HepG2 (cell line): ENCODE measurements around the gene GPR26. TPM values are rescaled to one million over a fixed set of nuclear protein-coding genes. Genes with fewer than 3 reads are reported as not detected.

ENCODE experiments used
- ATAC-seq: fragments of 200-7000 bp; cut with Tn5 transposase; 3 replicates; pipeline ENCODE4 v1.9.1; 2020; ENCODE audit warnings: mild to moderate bottlenecking, moderate library complexity
- BruUV-seq: library from RNA; stranded (reverse); fragments of 400-500 nt; replicated peaks from 2 replicates; lab custom pipeline; 2021; lab: Mats Ljungman, UMichigan
- CTCF ChIA-PET: fragments of 300-600 bp; formaldehyde crosslinking; extraction: SDS; loops from one replicate; lab custom pipeline; 2021; ENCODE audit warnings: low total read pairs, inconsistent platforms, low intra/inter-chr PET ratio; lab: Yijun Ruan, JAX
- POLR2A ChIA-PET: fragments of 350-600 bp; sonication (Branson Sonifier 250); formaldehyde crosslinking; loops from one replicate; lab custom pipeline; 2020; ENCODE audit warnings: antibody characterized with exemption, inconsistent platforms; lab: Yijun Ruan, JAX
- DNase-seq: peaks from one replicate; pipeline ENCODE4 v3.0.0-alpha.2; 2015; ENCODE audit warnings: low spot score
- FAIRE-seq: peaks from 3 replicates; lab custom pipeline; 2011; peaks lifted over from hg19 to GRCh38; lab: Jason Lieb, UNC
- H2AFZ ChIP-seq: one replicate; pipeline ENCODE4 v1.6.1; 2011; ENCODE audit warnings: low read length, inconsistent platforms
- H3K27ac ChIP-seq: fragments of 300-600 bp; 3 replicates; pipeline ENCODE4 v1.8.0; 2011; ENCODE audit warnings: mixed run types, mild to moderate bottlenecking, mixed read lengths, low read length, inconsistent platforms; ENCODE audit not compliant: insufficient read depth; ENCODE audit errors: extremely low read length
- H3K27me3 ChIP-seq, 2 experiments: fragments of 200-600 bp in 1 of 2; 2 replicates in 1 of 2; 3 replicates in 1 of 2; pipeline versions ENCODE4 v1.6.0 to v1.8.0; 2011; ENCODE audit warnings: low read length in 2 of 2, mild to moderate bottlenecking in 2 of 2, moderate library complexity in 2 of 2, inconsistent platforms in 1 of 2; ENCODE audit not compliant: insufficient read depth in 2 of 2, control insufficient read depth in 1 of 2
- H3K36me3 ChIP-seq, 2 experiments: fragments of 200-600 bp in 1 of 2; replicated peaks in 1 of 2; 2 replicates in 1 of 2; 3 replicates in 1 of 2; pipeline versions ENCODE4 v1.5.1 to v1.8.0; 2011; ENCODE audit warnings: low read length in 2 of 2, inconsistent platforms in 1 of 2; ENCODE audit not compliant: insufficient read depth in 2 of 2, control insufficient read depth in 1 of 2
- H3K4me1 ChIP-seq: 2 replicates; pipeline ENCODE4 v1.5.1; 2012; ENCODE audit warnings: low read length, inconsistent platforms; ENCODE audit not compliant: insufficient read depth
- H3K4me2 ChIP-seq: 2 replicates; pipeline ENCODE4 v1.6.0; 2011; ENCODE audit warnings: low read depth, low read length, inconsistent platforms
- H3K4me3 ChIP-seq, 3 experiments: fragments of 200-600 bp in 1 of 3; sonication (generic), shearing (Covaris generic) in 1 of 3; replicated peaks in 1 of 3; 2 replicates each; pipeline ENCODE4 v1.5.1; 2011 to 2016; ENCODE audit warnings: low read length in 3 of 3, inconsistent platforms in 2 of 3, low read depth in 2 of 3, mild to moderate bottlenecking in 2 of 3, control low read depth in 1 of 3, mixed read lengths in 1 of 3; ENCODE audit not compliant: insufficient read depth in 1 of 3
- H3K79me2 ChIP-seq: one replicate; pipeline ENCODE4 v1.6.1; 2011; ENCODE audit warnings: low read length, inconsistent platforms; ENCODE audit not compliant: insufficient read depth
- H3K9ac ChIP-seq: 2 replicates; pipeline ENCODE4 v1.6.0; 2011; ENCODE audit warnings: mild to moderate bottlenecking, low read depth, low read length, inconsistent platforms; ENCODE audit not compliant: insufficient read depth
- H3K9me3 ChIP-seq: 2 replicates; pipeline ENCODE4 v1.5.1; 2012; ENCODE audit warnings: mild to moderate bottlenecking, low read length
- H4K20me1 ChIP-seq: 2 replicates; pipeline ENCODE4 v1.6.0; 2011; ENCODE audit warnings: inconsistent platforms, mild to moderate bottlenecking, low read length, moderate library complexity; ENCODE audit not compliant: insufficient read depth
- ATF6 ChIP-seq: sonication (generic); formaldehyde crosslinking; conservative IDR thresholded peaks from 2 replicates; pipeline ENCODE4 v1.4.0; 2020; ENCODE audit warnings: missing genetic modification reagents
- CBX2 ChIP-seq, 2 experiments: fragments of 200-600 bp in 1 of 2; sonication (generic); formaldehyde crosslinking in 1 of 2; IDR thresholded peaks; 2 replicates each; pipeline versions ENCODE4 v1.7.0 to v1.8.1; 2018 to 2022; ENCODE audit warnings: low read depth in 2 of 2, low read length in 1 of 2, mild to moderate bottlenecking in 1 of 2, missing genetic modification reagents in 1 of 2
- GATAD1 ChIP-seq: IDR thresholded peaks from 2 replicates; pipeline ENCODE4 v1.6.1; 2016; ENCODE audit warnings: missing genetic modification reagents, missing compliant biosample characterization
- GTF3A ChIP-seq: sonication (generic); formaldehyde crosslinking; conservative IDR thresholded peaks from 2 replicates; pipeline ENCODE4 v1.4.0; 2020; ENCODE audit warnings: mild to moderate bottlenecking, missing genetic modification reagents
- MIER2 ChIP-seq: IDR thresholded peaks from 2 replicates; pipeline ENCODE4 v1.6.1; 2016; ENCODE audit warnings: missing biosample characterization, missing genetic modification reagents
- PATZ1 ChIP-seq: sonication (generic); formaldehyde crosslinking; IDR thresholded peaks from 2 replicates; pipeline ENCODE4 v1.4.0; 2020; ENCODE audit warnings: missing genetic modification reagents
- RARA ChIP-seq: IDR thresholded peaks from 2 replicates; pipeline ENCODE4 v1.6.1; 2016; ENCODE audit warnings: missing genetic modification reagents, missing compliant biosample characterization
- SRSF1 ChIP-seq: fragments of 200-400 bp; formaldehyde crosslinking; optimal IDR thresholded peaks from 2 replicates; pipeline ENCODE3; 2017; ENCODE audit warnings: mild to moderate bottlenecking, low read depth, low read length, moderate library complexity
- STAG1 ChIP-seq: sonication (generic); formaldehyde crosslinking; IDR thresholded peaks from 2 replicates; pipeline ENCODE4 v1.4.0; 2020; ENCODE audit warnings: missing genetic modification reagents
- TEAD2 ChIP-seq: sonication (generic); formaldehyde crosslinking; IDR thresholded peaks from 2 replicates; pipeline ENCODE4 v1.9.0; 2021; ENCODE audit warnings: missing genetic modification reagents
- TFAP4 ChIP-seq: sonication (generic); IDR thresholded peaks from 2 replicates; pipeline ENCODE4 v1.6.1; 2016; ENCODE audit warnings: low read depth, borderline replicate concordance
- ZFP1 ChIP-seq: IDR thresholded peaks from 2 replicates; pipeline ENCODE4 v1.6.1; 2016
- ZMYM3 ChIP-seq: sonication (generic); formaldehyde crosslinking; IDR thresholded peaks from 2 replicates; pipeline ENCODE4 v1.5.1; 2020; ENCODE audit warnings: mild to moderate bottlenecking, missing genetic modification reagents
- ZNF20 ChIP-seq: sonication (generic); formaldehyde crosslinking; IDR thresholded peaks from 2 replicates; pipeline ENCODE4 v1.4.0; 2020; ENCODE audit warnings: mild to moderate bottlenecking, moderate library complexity, missing genetic modification reagents
- ZNF570 ChIP-seq: sonication (generic); formaldehyde crosslinking; IDR thresholded peaks from 2 replicates; pipeline ENCODE4 v1.4.0; 2020; ENCODE audit warnings: mild to moderate bottlenecking, missing genetic modification reagents, borderline replicate concordance
- WGBS: methylation state at CpG from one replicate; pipeline ENCODE4 v1.1.6; 2017; ENCODE audit warnings: low lambda C conversion rate; 5-methylcytosine and 5-hydroxymethylcytosine counted together
- in situ Hi-C: cut with HindIII; loops from 2 replicates; pipeline ENCODE4 v1.10.0; 2017; ENCODE audit warnings: low pct_unique_long_range_greater_than_20kb; ENCODE audit not compliant: extremely low pct_ligation_motif_present
- intact Hi-C: fragments of 100-400 bp; cut with micrococcal nuclease; formaldehyde crosslinking; loops from one replicate; pipeline ENCODE4 v1.10.0; 2022; ENCODE audit not compliant: unreplicated experiment
- polyA plus RNA-seq, 8 experiments: library from polyadenylated mRNA; depleted of rRNA in 3 of 8; stranded (reverse) in 7 of 8; unstranded in 1 of 8; fragments of >200 nt; fragmentation: Illumina TruSeq in 4 of 8; extraction: Trizol in 4 of 8; gene quantifications; 2 replicates each; pipeline versions ENCODE4 v1.2.1 to v1.2.3, GENCODE V29; 2011 to 2016; ENCODE audit warnings: low read depth in 4 of 8, missing spikeins in 1 of 8, mixed read lengths in 1 of 8; ENCODE audit not compliant: insufficient read depth in 1 of 8
- total RNA-seq, 5 experiments: library from RNA; depleted of rRNA; stranded (reverse); fragments of >200 nt; fragmentation: Illumina TruSeq; extraction: Trizol; gene quantifications; 2 replicates each; pipeline ENCODE4 v1.2.3, GENCODE V29; 2016; ENCODE audit warnings: low read depth in 1 of 5
- TF ChIP-seq, protein P1 (sequence below): sonication (generic); formaldehyde crosslinking; IDR thresholded peaks from 2 replicates; pipeline ENCODE4 v1.4.0; 2020; ENCODE audit warnings: missing genetic modification reagents, borderline replicate concordance

Gene GPR26
- total and polyA plus RNA-seq, 2 of the 13 experiments (the other 11 are each of a cell fraction or from before 2014, with no cell fraction given), result not detected

GRCh38 chr10:123624086-123624485, 42.1 kb upstream of the GPR26 start:
- WGBS, result 25% methylated on average over 2 of the region's 2 CpGs
- no peaks in the 10 kb centered on the region for H3K9me3 ChIP-seq
- H3K4me3 ChIP-seq, result no peak overlapping the region
- no TSS peak for BruUV-seq
- FAIRE-seq, result no peak
- CTCF ChIA-PET, result no interaction called here
- in situ Hi-C loops, result no loop called here
- intact Hi-C loops, result no loop called here
- POLR2A ChIA-PET, result no interaction called here
- ATAC-seq, result no peak
- no peak overlapping the region for H2AFZ ChIP-seq
- no peak overlapping the region for H3K27ac ChIP-seq
- H4K20me1 ChIP-seq, result no peaks in the 10 kb centered on the region
- peaks cover 0 to 3% of the 10 kb centered on the region in 2 experiments; a peak in 1 of 5 replicates for H3K27me3 ChIP-seq
- no peak for DNase-seq
- H3K4me1 ChIP-seq, result no peaks in the 10 kb centered on the region
- no peaks in the 10 kb centered on the region for H3K79me2 ChIP-seq
- no peak for TF ChIP-seq RARA
- TF ChIP-seq PATZ1 (CRISPR knock-in tag), result no peak
- TF ChIP-seq, protein P1, sequence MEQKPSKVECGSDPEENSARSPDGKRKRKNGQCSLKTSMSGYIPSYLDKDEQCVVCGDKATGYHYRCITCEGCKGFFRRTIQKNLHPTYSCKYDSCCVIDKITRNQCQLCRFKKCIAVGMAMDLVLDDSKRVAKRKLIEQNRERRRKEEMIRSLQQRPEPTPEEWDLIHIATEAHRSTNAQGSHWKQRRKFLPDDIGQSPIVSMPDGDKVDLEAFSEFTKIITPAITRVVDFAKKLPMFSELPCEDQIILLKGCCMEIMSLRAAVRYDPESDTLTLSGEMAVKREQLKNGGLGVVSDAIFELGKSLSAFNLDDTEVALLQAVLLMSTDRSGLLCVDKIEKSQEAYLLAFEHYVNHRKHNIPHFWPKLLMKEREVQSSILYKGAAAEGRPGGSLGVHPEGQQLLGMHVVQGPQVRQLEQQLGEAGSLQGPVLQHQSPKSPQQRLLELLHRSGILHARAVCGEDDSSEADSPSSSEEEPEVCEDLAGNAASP (CRISPR knock-in tag), result no peak
- no peak for TF ChIP-seq ZFP1 (CRISPR knock-in tag)
- TF ChIP-seq TFAP4, result no peak
- no peak for TF ChIP-seq ZNF570 (CRISPR knock-in tag)
- no peak for TF ChIP-seq GATAD1
- no peak for TF ChIP-seq ZMYM3 (CRISPR knock-in tag)
- TF ChIP-seq TEAD2, result no peak
- no peak for TF ChIP-seq ATF6 (CRISPR knock-in tag)
- TF ChIP-seq GTF3A, result no peak
- no peak for TF ChIP-seq SRSF1
- TF ChIP-seq STAG1, result no peak
- TF ChIP-seq MIER2 (CRISPR knock-in tag), result no peak
- TF ChIP-seq ZNF20 (CRISPR knock-in tag), result no peak
- no peak for TF ChIP-seq CBX2 (IDR thresholded peaks at IDR 0.05; ENCODE audit: low read depth, low read length)
- TF ChIP-seq CBX2 (CRISPR knock-in tag; IDR thresholded peaks at IDR 0.05; ENCODE audit: low read depth), result no peak
- H3K9ac ChIP-seq, result no peak overlapping the region
- H3K4me2 ChIP-seq, result no peak overlapping the region
- no peaks in the 10 kb centered on the region for H3K36me3 ChIP-seq
